ENCODE results near the gene CD302.

DNA sequence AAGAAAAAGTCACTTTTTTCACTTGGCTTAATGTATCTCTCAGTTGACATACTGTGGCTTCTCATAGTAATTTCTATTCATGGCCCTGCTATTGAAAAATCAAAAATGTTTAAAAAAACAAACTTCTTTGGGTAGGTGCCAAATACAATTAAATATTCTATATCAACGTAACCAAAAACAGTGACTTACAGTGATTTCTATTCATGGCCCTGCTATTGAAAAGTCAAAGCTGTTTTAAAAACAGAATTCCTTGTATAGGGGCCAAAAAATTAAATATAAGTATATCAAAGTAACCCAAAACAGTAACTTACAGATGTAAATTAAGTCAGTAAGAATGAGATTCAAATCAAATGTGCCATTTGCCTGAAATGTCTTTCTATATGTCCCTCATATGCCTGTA, 31.4 kb upstream of the CD302 start:
- TF ChIP-seq, protein P1, sequence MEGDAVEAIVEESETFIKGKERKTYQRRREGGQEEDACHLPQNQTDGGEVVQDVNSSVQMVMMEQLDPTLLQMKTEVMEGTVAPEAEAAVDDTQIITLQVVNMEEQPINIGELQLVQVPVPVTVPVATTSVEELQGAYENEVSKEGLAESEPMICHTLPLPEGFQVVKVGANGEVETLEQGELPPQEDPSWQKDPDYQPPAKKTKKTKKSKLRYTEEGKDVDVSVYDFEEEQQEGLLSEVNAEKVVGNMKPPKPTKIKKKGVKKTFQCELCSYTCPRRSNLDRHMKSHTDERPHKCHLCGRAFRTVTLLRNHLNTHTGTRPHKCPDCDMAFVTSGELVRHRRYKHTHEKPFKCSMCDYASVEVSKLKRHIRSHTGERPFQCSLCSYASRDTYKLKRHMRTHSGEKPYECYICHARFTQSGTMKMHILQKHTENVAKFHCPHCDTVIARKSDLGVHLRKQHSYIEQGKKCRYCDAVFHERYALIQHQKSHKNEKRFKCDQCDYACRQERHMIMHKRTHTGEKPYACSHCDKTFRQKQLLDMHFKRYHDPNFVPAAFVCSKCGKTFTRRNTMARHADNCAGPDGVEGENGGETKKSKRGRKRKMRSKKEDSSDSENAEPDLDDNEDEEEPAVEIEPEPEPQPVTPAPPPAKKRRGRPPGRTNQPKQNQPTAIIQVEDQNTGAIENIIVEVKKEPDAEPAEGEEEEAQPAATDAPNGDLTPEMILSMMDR (IDR thresholded peaks at IDR 0.05; ENCODE audit: insufficient read depth, low read depth, low read length), result no peak
- no peak for TF ChIP-seq EZH2 (IDR thresholded peaks at IDR 0.05; ENCODE audit: insufficient read depth, low read length)

Measured in astrocyte (in vitro differentiated cells and primary cell).